ENCODE data around the gene HNF1B.

HNF1B gene

GRCh38 chr17:37740915-37741314, 3.9 kb downstream of the HNF1B start:
- no peak for ATAC-seq
- no peak for TF ChIP-seq ZNF70 (CRISPR knock-in tag; IDR thresholded peaks at IDR 0.05)
- no peak for TF ChIP-seq TCF4 (CRISPR knock-in tag; IDR thresholded peaks at IDR 0.05; ENCODE audit: borderline replicate concordance)
- no peak for TF ChIP-seq ZFP30 (CRISPR knock-in tag; IDR thresholded peaks at IDR 0.05)
- no peak for TF ChIP-seq SNAI2 (CRISPR knock-in tag; IDR thresholded peaks at IDR 0.05)
- no peak for TF ChIP-seq BACH2 (CRISPR knock-in tag; IDR thresholded peaks at IDR 0.05; ENCODE audit: borderline replicate concordance)
- no peak for TF ChIP-seq ZFP3 (CRISPR knock-in tag; IDR thresholded peaks at IDR 0.05)
- no peak for TF ChIP-seq RARB (CRISPR knock-in tag; IDR thresholded peaks at IDR 0.05)
- no peak for TF ChIP-seq OSR1 (CRISPR knock-in tag; IDR thresholded peaks at IDR 0.05)
- TF ChIP-seq PATZ1 (CRISPR knock-in tag; IDR thresholded peaks at IDR 0.05; ENCODE audit: borderline replicate concordance): no peak
- no peak for TF ChIP-seq ZNF565 (CRISPR knock-in tag; conservative IDR thresholded peaks at IDR 0.05; ENCODE audit: low read depth)
- TF ChIP-seq TSHZ2 (CRISPR knock-in tag; IDR thresholded peaks at IDR 0.05): no peak
- no peak for TF ChIP-seq CSRNP3 (CRISPR knock-in tag; IDR thresholded peaks at IDR 0.05)
- no peak for TF ChIP-seq TOX (CRISPR knock-in tag; IDR thresholded peaks at IDR 0.05; ENCODE audit: borderline replicate concordance)
- TF ChIP-seq PPARA (CRISPR knock-in tag; IDR thresholded peaks at IDR 0.05; ENCODE audit: borderline replicate concordance): no peak
- TF ChIP-seq CSDC2 (CRISPR knock-in tag; IDR thresholded peaks at IDR 0.05): no peak
- TF ChIP-seq ZNF8 (CRISPR knock-in tag; IDR thresholded peaks at IDR 0.05): no peak
- TF ChIP-seq ZC3H10 (CRISPR knock-in tag; IDR thresholded peaks at IDR 0.05): no peak
- TF ChIP-seq GLIS3 (CRISPR knock-in tag; IDR thresholded peaks at IDR 0.05): no peak
- no peak for TF ChIP-seq ESRRG (CRISPR knock-in tag; IDR thresholded peaks at IDR 0.05)
- TF ChIP-seq POU6F1 (CRISPR knock-in tag; IDR thresholded peaks at IDR 0.05; ENCODE audit: borderline replicate concordance, low read depth): no peak

- no peak for ATAC-seq
- TF ChIP-seq ARNTL (CRISPR knock-in tag; IDR thresholded peaks at IDR 0.05; ENCODE audit: borderline replicate concordance, low read depth): no peak
- no peak for TF ChIP-seq TOX (CRISPR knock-in tag; IDR thresholded peaks at IDR 0.05; ENCODE audit: borderline replicate concordance)
- TF ChIP-seq BACH2 (CRISPR knock-in tag; IDR thresholded peaks at IDR 0.05; ENCODE audit: borderline replicate concordance): no peak
- TF ChIP-seq ZNF70 (CRISPR knock-in tag; IDR thresholded peaks at IDR 0.05): no peak
- TF ChIP-seq CREB5 (CRISPR knock-in tag; IDR thresholded peaks at IDR 0.05; ENCODE audit: low read depth): no peak
- TF ChIP-seq ZC3H10 (CRISPR knock-in tag; IDR thresholded peaks at IDR 0.05): no peak
- TF ChIP-seq CSDC2 (CRISPR knock-in tag; IDR thresholded peaks at IDR 0.05): no peak
- no peak for TF ChIP-seq PPARA (CRISPR knock-in tag; IDR thresholded peaks at IDR 0.05; ENCODE audit: borderline replicate concordance)
- TF ChIP-seq CSRNP3 (CRISPR knock-in tag; IDR thresholded peaks at IDR 0.05): no peak
Observed at GRCh38 chr17:37737971-37738370, 6.9 kb downstream of the HNF1B start.

Measured in SK-N-SH treated with all-trans-retinoic acid at 6 μM for 48 hours (cell line).